ENCODE data around the gene DNAJA1. TPM values are rescaled to one million over a fixed set of nuclear protein-coding genes. Genes with fewer than 3 reads are reported as not detected.
"Not testable (repeated sequence)": the region's sequence is repeated elsewhere in the genome, so short reads cannot be mapped to it uniquely, and the experiment has no call there.

The DNAJA1 gene
- total and polyA plus RNA-seq, 9 donors = 62.6 to 159 (median 112) TPM

GRCh38 chr9:32991897-32992594 is 33.0 kb upstream of the DNAJA1 start:
- 13 to 32% (median 13%) methylated on average over 6 of the region's 6 CpGs for WGBS, 3 donors
- no peak for TF ChIP-seq EP300 (IDR thresholded peaks at IDR 0.05)
- TF ChIP-seq CTCF (IDR thresholded peaks at IDR 0.05) = no peak
- no peak for TF ChIP-seq POLR2A (IDR thresholded peaks at IDR 0.05)
- Histone ChIP-seq H3K4me1 (ENCODE audit: insufficient read depth) (peaks cover 4% of the 10 kb centered on the region), H3K27me3 (no peaks in the 10 kb centered on the region), H3K27ac (no peak overlapping the region), H3K9me3 (no peaks in the 10 kb centered on the region), H3K4me3 (no peak overlapping the region), H3K36me3 (no peaks in the 10 kb centered on the region)
- intact Hi-C loops (cut with DNase I) = no loop called here
- DNase-seq = no peak

GRCh38 chr9:32992595-32993238 is 32.4 kb upstream of the DNAJA1 start:
- Histone ChIP-seq H3K27me3 (no peaks in the 10 kb centered on the region), H3K27ac (no peak overlapping the region), H3K9me3 (no peaks in the 10 kb centered on the region), H3K4me1 (ENCODE audit: insufficient read depth) (peaks cover 4% of the 10 kb centered on the region), H3K36me3 (no peaks in the 10 kb centered on the region), H3K4me3 (no peak overlapping the region)
- TF ChIP-seq POLR2A (IDR thresholded peaks at IDR 0.05) (no peak), EP300 (IDR thresholded peaks at IDR 0.05) (no peak), CTCF (IDR thresholded peaks at IDR 0.05) (no peak)
- WGBS, 3 donors = 13 to 19% (median 17%) methylated on average over 3 of the region's 3 CpGs
- intact Hi-C loops (cut with DNase I) = no loop called here
- no peak for DNase-seq

- H3K27me3 ChIP-seq; H3K9me3 ChIP-seq; H3K36me3 ChIP-seq; DNase-seq; H3K4me1 ChIP-seq (ENCODE audit: insufficient read depth): not testable (repeated sequence)
- peak overlapping the region; percentile 58 for H3K4me3 ChIP-seq
- WGBS, 3 donors = 3 to 9% (median 4%) methylated on average over 12 of the region's 12 CpGs
- intact Hi-C loops (cut with DNase I) = loop anchor here in 1 of 4 donors (2.0 kb wide), 1 partner anchor 24 kb away; the partner anchor contains the start of gene DNAJA1
- H3K27ac ChIP-seq = peak overlapping the region; percentile 42 to 69
Observed at GRCh38 chr9:33000682-33001055, 24.4 kb upstream of the DNAJA1 start.

- DNase-seq; intact Hi-C loops (cut with DNase I); H3K4me3 ChIP-seq; H3K36me3 ChIP-seq; H3K4me1 ChIP-seq (ENCODE audit: insufficient read depth); H3K27me3 ChIP-seq; H3K27ac ChIP-seq; H3K9me3 ChIP-seq: not testable (repeated sequence)
Observed at GRCh38 chr9:33005335-33005734, 19.7 kb upstream of the DNAJA1 start.

- WGBS, 3 donors = 78 to 88% (median 87%) methylated on average over 4 of the region's 4 CpGs
- intact Hi-C loops (cut with DNase I) = no loop called here
- TF ChIP-seq POLR2A (IDR thresholded peaks at IDR 0.05) = no peak
- H3K36me3 ChIP-seq = no peaks in the 10 kb centered on the region
- H3K27me3 ChIP-seq = no peaks in the 10 kb centered on the region
- no peak overlapping the region for H3K4me3 ChIP-seq
- no peaks in the 10 kb centered on the region for H3K9me3 ChIP-seq
- H3K4me1 ChIP-seq (ENCODE audit: insufficient read depth) = no peaks in the 10 kb centered on the region
- no peak overlapping the region for H3K27ac ChIP-seq
- no peak for DNase-seq
Observed at GRCh38 chr9:33007755-33008154, 17.3 kb upstream of the DNAJA1 start.

- Histone ChIP-seq H3K9me3 (no peaks in the 10 kb centered on the region), H3K27me3 (no peaks in the 10 kb centered on the region), H3K27ac (no peak overlapping the region), H3K36me3 (no peaks in the 10 kb centered on the region), H3K4me3 (no peak overlapping the region), H3K4me1 (ENCODE audit: insufficient read depth) (peaks cover 2% of the 10 kb centered on the region)
- TF ChIP-seq EP300 (IDR thresholded peaks at IDR 0.05) = no peak
- intact Hi-C loops (cut with DNase I) = no loop called here
- DNase-seq = no peak
- WGBS, 3 donors = 77 to 86% (median 83%) methylated on average over 3 of the region's 3 CpGs
Observed at GRCh38 chr9:33011831-33012230, 13.2 kb upstream of the DNAJA1 start.
